SK-N-SH treated with all-trans-retinoic acid at 6 μM for 48 hours (cell line): ENCODE measurements around the gene RYK.

Experiments
- ATAC-seq: fragments of 200-7000 bp; cut with Tn5 transposase; 3 replicates; pipeline ENCODE4 v1.9.1; 2020; ENCODE audit warnings: mild to moderate bottlenecking, moderate library complexity
- ARNTL ChIP-seq: fragments of 450-650 bp; formaldehyde crosslinking; IDR thresholded peaks from 2 replicates; pipeline ENCODE4 v1.5.0; 2020; ENCODE audit warnings: low read depth, mild to moderate bottlenecking, moderate library complexity, borderline replicate concordance
- BACH2 ChIP-seq: fragments of 250-450 bp; sonication (Bioruptor Pico); IDR thresholded peaks from 2 replicates; pipeline ENCODE4 v1.9.0; 2021; ENCODE audit warnings: mild to moderate bottlenecking, borderline replicate concordance
- CSDC2 ChIP-seq: fragments of 250-450 bp; sonication (Bioruptor Pico); IDR thresholded peaks from 2 replicates; pipeline ENCODE4 v1.5.0; 2020; ENCODE audit warnings: mild to moderate bottlenecking, moderate library complexity
- ESRRG ChIP-seq: fragments of 250-450 bp; sonication (Bioruptor Pico); IDR thresholded peaks from 2 replicates; pipeline ENCODE4 v1.6.1; 2021; ENCODE audit warnings: mild to moderate bottlenecking
- GLIS3 ChIP-seq: fragments of 250-450 bp; sonication (Bioruptor Pico); IDR thresholded peaks from 2 replicates; pipeline ENCODE4 v1.5.0; 2020; ENCODE audit warnings: mild to moderate bottlenecking, moderate library complexity
- ISL1 ChIP-seq: fragments of 250-450 bp; sonication (Bioruptor Pico); IDR thresholded peaks from 2 replicates; pipeline ENCODE4 v2.1.2; 2022; ENCODE audit warnings: mild to moderate bottlenecking, moderate library complexity
- OSR1 ChIP-seq: fragments of 250-450 bp; sonication (Bioruptor Pico); IDR thresholded peaks from 2 replicates; pipeline ENCODE4 v1.8.0; 2022; ENCODE audit warnings: moderate library complexity, mild to moderate bottlenecking, inconsistent platforms
- PPARA ChIP-seq: fragments of 250-450 bp; sonication (Bioruptor Pico); IDR thresholded peaks from 2 replicates; pipeline ENCODE4 v1.5.0; 2020; ENCODE audit warnings: mild to moderate bottlenecking, borderline replicate concordance
- RARB ChIP-seq: fragments of 250-450 bp; sonication (Bioruptor Pico); IDR thresholded peaks from 2 replicates; pipeline ENCODE4 v1.8.0; 2021; ENCODE audit warnings: mild to moderate bottlenecking, moderate library complexity
- SNAI2 ChIP-seq: fragments of 250-450 bp; sonication (Bioruptor Pico); IDR thresholded peaks from 2 replicates; pipeline ENCODE4 v1.5.0; 2020; ENCODE audit warnings: mild to moderate bottlenecking, moderate library complexity
- TCF4 ChIP-seq: fragments of 250-450 bp; sonication (Bioruptor Pico); IDR thresholded peaks from 2 replicates; pipeline ENCODE4 v1.8.0; 2021; ENCODE audit warnings: mild to moderate bottlenecking, moderate library complexity, borderline replicate concordance
- TOX ChIP-seq: fragments of 250-450 bp; sonication (Bioruptor Pico); IDR thresholded peaks from 2 replicates; pipeline ENCODE4 v1.8.0; 2021; ENCODE audit warnings: mild to moderate bottlenecking, moderate library complexity, borderline replicate concordance
- ZC3H10 ChIP-seq: fragments of 250-450 bp; sonication (Bioruptor Pico); IDR thresholded peaks from 2 replicates; pipeline ENCODE4 v1.5.1; 2021; ENCODE audit warnings: mild to moderate bottlenecking, moderate library complexity
- ZNF70 ChIP-seq: fragments of 450-650 bp; formaldehyde crosslinking; IDR thresholded peaks from 2 replicates; pipeline ENCODE4 v1.5.0; 2020; ENCODE audit warnings: mild to moderate bottlenecking, moderate library complexity
- ZNF8 ChIP-seq: fragments of 450-650 bp; formaldehyde crosslinking; IDR thresholded peaks from 2 replicates; pipeline ENCODE4 v1.5.0; 2020; ENCODE audit warnings: mild to moderate bottlenecking, moderate library complexity
- TF ChIP-seq, protein P1 (sequence below): fragments of 250-450 bp; sonication (Bioruptor Pico); IDR thresholded peaks from 2 replicates; pipeline ENCODE4 v1.5.0; 2020; ENCODE audit warnings: mild to moderate bottlenecking, moderate library complexity
- TF ChIP-seq, protein P2 (sequence below): fragments of 250-450 bp; sonication (Bioruptor Pico); IDR thresholded peaks from 2 replicates; pipeline ENCODE4 v1.8.0; 2020; ENCODE audit warnings: mild to moderate bottlenecking, moderate library complexity, borderline replicate concordance
- TF ChIP-seq, protein P3 (sequence below): fragments of 250-450 bp; sonication (Bioruptor Pico); IDR thresholded peaks from 2 replicates; pipeline ENCODE4 v1.5.1; 2020; ENCODE audit warnings: low read depth, mild to moderate bottlenecking, moderate library complexity
- TF ChIP-seq, protein P4 (sequence below): fragments of 250-450 bp; sonication (Bioruptor Pico); IDR thresholded peaks from 2 replicates; pipeline ENCODE4 v1.5.1; 2021; ENCODE audit warnings: mild to moderate bottlenecking, moderate library complexity
- TF ChIP-seq, protein P5 (sequence below): fragments of 250-450 bp; sonication (Bioruptor Pico); IDR thresholded peaks from 2 replicates; pipeline ENCODE4 v1.8.0; 2021; ENCODE audit warnings: low read depth, mild to moderate bottlenecking, moderate library complexity, borderline replicate concordance

The RYK gene

DNA sequence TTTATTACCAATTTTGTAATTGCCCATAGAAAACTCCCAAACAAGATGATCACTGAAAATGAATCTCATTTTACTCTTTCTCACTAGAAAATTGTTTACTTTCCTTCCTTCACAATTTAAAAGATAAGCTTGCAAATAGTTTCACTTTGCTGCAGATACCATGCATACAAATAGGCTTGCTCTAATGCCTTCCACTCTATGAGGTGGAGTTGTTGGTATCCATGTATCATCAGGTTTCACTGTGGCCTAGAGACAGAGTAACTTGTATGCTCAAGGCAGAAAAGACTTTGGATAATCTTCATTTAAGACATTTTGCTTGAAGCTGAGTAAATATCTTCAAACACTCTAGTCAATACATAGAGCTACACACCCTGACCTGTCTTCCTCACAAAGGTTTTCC is 60.8 kb downstream of the RYK start:
- no peak for ATAC-seq
- TF ChIP-seq ZNF70 (CRISPR knock-in tag) (no peak), CSDC2 (CRISPR knock-in tag) (no peak), GLIS3 (CRISPR knock-in tag) (no peak)

DNA sequence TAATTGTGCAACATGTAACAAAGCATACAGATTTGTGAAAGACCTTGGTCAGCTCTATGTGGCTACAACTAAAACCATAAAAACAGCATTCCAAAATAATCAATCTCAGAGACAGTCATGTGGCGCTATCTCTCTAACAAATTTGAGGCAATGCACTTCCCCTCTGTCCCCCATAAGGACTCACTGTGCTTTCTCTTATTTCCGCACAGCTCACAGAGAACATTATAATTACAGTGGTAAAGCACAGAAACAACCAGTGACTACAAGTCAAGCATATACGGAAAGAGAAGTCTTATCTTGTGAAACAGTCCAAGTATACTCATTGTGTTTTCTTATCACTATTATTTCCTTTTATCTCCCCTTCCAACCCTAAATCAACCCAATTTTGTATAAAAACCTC is 64.3 kb downstream of the RYK start:
- TF ChIP-seq OSR1, result no peak
- no peak for TF ChIP-seq ZNF8 (CRISPR knock-in tag)
- TF ChIP-seq, protein P1, sequence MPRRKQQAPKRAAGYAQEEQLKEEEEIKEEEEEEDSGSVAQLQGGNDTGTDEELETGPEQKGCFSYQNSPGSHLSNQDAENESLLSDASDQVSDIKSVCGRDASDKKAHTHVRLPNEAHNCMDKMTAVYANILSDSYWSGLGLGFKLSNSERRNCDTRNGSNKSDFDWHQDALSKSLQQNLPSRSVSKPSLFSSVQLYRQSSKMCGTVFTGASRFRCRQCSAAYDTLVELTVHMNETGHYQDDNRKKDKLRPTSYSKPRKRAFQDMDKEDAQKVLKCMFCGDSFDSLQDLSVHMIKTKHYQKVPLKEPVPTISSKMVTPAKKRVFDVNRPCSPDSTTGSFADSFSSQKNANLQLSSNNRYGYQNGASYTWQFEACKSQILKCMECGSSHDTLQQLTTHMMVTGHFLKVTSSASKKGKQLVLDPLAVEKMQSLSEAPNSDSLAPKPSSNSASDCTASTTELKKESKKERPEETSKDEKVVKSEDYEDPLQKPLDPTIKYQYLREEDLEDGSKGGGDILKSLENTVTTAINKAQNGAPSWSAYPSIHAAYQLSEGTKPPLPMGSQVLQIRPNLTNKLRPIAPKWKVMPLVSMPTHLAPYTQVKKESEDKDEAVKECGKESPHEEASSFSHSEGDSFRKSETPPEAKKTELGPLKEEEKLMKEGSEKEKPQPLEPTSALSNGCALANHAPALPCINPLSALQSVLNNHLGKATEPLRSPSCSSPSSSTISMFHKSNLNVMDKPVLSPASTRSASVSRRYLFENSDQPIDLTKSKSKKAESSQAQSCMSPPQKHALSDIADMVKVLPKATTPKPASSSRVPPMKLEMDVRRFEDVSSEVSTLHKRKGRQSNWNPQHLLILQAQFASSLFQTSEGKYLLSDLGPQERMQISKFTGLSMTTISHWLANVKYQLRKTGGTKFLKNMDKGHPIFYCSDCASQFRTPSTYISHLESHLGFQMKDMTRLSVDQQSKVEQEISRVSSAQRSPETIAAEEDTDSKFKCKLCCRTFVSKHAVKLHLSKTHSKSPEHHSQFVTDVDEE (CRISPR knock-in tag), result no peak
- TF ChIP-seq, protein P2, sequence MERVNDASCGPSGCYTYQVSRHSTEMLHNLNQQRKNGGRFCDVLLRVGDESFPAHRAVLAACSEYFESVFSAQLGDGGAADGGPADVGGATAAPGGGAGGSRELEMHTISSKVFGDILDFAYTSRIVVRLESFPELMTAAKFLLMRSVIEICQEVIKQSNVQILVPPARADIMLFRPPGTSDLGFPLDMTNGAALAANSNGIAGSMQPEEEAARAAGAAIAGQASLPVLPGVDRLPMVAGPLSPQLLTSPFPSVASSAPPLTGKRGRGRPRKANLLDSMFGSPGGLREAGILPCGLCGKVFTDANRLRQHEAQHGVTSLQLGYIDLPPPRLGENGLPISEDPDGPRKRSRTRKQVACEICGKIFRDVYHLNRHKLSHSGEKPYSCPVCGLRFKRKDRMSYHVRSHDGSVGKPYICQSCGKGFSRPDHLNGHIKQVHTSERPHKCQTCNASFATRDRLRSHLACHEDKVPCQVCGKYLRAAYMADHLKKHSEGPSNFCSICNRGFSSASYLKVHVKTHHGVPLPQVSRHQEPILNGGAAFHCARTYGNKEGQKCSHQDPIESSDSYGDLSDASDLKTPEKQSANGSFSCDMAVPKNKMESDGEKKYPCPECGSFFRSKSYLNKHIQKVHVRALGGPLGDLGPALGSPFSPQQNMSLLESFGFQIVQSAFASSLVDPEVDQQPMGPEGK, result no peak
- no peak for ATAC-seq

DNA sequence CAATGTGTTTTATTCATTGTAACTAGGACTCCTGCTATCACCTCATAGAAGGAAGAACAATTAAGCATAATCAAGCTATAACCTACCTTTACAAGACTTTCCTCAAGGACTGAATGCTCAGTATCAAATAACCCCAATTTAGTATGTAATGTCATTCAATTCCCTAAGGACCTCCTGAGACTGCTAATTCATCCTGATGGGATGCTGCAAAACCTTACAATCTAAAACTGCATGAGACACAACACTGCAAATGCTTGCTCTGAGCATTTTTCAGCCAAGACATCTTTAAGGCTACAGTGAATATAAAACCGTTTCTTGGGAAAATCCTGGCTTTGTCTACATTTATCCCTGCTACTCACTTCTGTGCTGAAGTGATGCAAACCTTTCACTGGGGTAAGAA is 69.9 kb downstream of the RYK start:
- TF ChIP-seq, protein P2, result no peak
- TF ChIP-seq ARNTL (CRISPR knock-in tag), result no peak
- no peak for TF ChIP-seq ZNF70 (CRISPR knock-in tag)
- no peak for TF ChIP-seq RARB
- TF ChIP-seq OSR1, result no peak
- no peak for TF ChIP-seq ESRRG (CRISPR knock-in tag)
- TF ChIP-seq TOX, result no peak
- TF ChIP-seq ISL1 (CRISPR knock-in tag), result no peak
- TF ChIP-seq GLIS3 (CRISPR knock-in tag), result no peak
- TF ChIP-seq ZC3H10 (CRISPR knock-in tag), result no peak
- TF ChIP-seq BACH2 (CRISPR knock-in tag), result no peak
- TF ChIP-seq CSDC2 (CRISPR knock-in tag), result no peak
- TF ChIP-seq, protein P3, sequence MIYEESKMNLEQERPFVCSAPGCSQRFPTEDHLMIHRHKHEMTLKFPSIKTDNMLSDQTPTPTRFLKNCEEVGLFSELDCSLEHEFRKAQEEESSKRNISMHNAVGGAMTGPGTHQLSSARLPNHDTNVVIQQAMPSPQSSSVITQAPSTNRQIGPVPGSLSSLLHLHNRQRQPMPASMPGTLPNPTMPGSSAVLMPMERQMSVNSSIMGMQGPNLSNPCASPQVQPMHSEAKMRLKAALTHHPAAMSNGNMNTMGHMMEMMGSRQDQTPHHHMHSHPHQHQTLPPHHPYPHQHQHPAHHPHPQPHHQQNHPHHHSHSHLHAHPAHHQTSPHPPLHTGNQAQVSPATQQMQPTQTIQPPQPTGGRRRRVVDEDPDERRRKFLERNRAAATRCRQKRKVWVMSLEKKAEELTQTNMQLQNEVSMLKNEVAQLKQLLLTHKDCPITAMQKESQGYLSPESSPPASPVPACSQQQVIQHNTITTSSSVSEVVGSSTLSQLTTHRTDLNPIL (CRISPR knock-in tag), result no peak
- no peak for ATAC-seq

DNA sequence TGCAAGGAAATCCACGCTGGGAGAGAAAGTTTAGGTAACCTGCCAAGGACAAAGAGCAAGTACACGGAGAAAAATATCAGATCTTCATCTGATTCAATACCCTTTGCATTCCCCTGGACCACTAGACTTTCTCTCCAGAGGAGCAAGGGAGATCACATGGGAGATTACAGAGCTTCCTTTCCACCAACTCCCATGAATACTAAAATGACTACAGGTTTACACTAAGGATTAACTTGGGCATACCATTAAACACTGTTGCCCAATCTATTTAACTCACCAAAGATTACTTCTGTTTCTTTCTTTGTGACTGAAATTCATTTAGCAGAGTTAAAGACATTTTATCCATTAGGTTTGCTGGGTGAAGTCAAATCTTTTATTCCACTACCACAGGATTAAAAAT is 71.2 kb downstream of the RYK start:
- no peak for TF ChIP-seq RARB
- no peak for TF ChIP-seq SNAI2 (CRISPR knock-in tag)
- TF ChIP-seq ZNF8 (CRISPR knock-in tag), result no peak
- no peak for TF ChIP-seq GLIS3 (CRISPR knock-in tag)
- no peak for TF ChIP-seq ARNTL (CRISPR knock-in tag)
- no peak for ATAC-seq

DNA sequence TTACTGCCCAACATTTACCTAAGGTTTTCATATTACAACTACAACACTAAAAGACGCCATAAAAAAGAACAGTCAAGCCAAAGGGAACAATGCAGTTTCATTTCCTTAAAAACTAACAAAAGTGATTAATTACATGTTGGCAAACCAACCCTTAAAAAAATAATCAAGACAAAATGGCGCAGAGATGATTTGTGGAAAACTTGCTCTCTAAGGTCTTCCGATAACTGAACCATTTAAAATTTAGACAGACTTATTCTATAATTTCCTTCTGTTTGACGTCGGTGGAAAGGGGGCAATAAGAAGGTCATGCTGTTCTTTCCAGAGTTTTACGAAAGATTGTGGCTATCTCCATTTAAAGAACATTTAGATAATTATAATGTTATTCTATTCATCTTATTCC is 87.6 kb downstream of the RYK start:
- no peak for ATAC-seq
- TF ChIP-seq OSR1, result no peak
- no peak for TF ChIP-seq GLIS3 (CRISPR knock-in tag)
- no peak for TF ChIP-seq ZNF70 (CRISPR knock-in tag)
- TF ChIP-seq TOX, result no peak
- no peak for TF ChIP-seq RARB
- TF ChIP-seq PPARA (CRISPR knock-in tag), result no peak
- TF ChIP-seq, protein P3 (CRISPR knock-in tag), result no peak
- TF ChIP-seq, protein P4, sequence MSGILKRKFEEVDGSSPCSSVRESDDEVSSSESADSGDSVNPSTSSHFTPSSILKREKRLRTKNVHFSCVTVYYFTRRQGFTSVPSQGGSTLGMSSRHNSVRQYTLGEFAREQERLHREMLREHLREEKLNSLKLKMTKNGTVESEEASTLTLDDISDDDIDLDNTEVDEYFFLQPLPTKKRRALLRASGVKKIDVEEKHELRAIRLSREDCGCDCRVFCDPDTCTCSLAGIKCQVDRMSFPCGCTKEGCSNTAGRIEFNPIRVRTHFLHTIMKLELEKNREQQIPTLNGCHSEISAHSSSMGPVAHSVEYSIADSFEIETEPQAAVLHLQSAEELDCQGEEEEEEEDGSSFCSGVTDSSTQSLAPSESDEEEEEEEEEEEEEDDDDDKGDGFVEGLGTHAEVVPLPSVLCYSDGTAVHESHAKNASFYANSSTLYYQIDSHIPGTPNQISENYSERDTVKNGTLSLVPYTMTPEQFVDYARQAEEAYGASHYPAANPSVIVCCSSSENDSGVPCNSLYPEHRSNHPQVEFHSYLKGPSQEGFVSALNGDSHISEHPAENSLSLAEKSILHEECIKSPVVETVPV (CRISPR knock-in tag), result no peak
- TF ChIP-seq, protein P5, sequence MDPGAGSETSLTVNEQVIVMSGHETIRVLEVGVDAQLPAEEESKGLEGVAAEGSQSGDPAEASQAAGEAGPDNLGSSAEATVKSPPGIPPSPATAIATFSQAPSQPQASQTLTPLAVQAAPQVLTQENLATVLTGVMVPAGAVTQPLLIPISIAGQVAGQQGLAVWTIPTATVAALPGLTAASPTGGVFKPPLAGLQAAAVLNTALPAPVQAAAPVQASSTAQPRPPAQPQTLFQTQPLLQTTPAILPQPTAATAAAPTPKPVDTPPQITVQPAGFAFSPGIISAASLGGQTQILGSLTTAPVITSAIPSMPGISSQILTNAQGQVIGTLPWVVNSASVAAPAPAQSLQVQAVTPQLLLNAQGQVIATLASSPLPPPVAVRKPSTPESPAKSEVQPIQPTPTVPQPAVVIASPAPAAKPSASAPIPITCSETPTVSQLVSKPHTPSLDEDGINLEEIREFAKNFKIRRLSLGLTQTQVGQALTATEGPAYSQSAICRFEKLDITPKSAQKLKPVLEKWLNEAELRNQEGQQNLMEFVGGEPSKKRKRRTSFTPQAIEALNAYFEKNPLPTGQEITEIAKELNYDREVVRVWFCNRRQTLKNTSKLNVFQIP (CRISPR knock-in tag), result no peak
- no peak for TF ChIP-seq TCF4
- no peak for TF ChIP-seq BACH2 (CRISPR knock-in tag)
- TF ChIP-seq CSDC2 (CRISPR knock-in tag), result no peak
- TF ChIP-seq ARNTL (CRISPR knock-in tag), result no peak
- TF ChIP-seq SNAI2 (CRISPR knock-in tag), result no peak
